Epithelial cell of alveolus of lung (primary cell): ENCODE measurements around the gene RTP1. TPM values are rescaled to one million over a fixed set of nuclear protein-coding genes. Genes with fewer than 3 reads are reported as not detected.

Source experiments
- total RNA-seq: library from RNA; depleted of rRNA; stranded (reverse); fragments of >200 nt; gene quantifications from 2 replicates; pipeline ENCODE4 v1.2.1, GENCODE V29; 2015

RTP1 gene
- not detected in 2 replicates for total RNA-seq

DNA sequence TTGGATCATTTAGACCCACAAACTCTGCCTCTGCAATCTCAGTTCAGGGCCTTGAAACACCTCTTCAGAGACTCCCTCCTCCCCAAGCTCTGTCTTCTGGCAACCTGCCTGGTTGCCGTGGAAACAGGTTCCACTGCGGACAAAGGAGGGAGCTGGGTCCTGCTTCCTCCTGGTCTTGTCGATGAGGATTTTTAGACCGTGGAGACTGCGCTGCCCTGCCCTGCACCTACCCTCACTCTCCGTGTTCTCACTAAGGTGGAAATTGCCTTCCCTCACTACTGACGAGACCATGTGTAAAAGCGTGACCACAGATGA lies at the start of gene RTP1:
Gene RTP1, plus strand, starts transcription at position 152 of the 315 bp plus-strand sequence. Its CDS starts 30 bp downstream, at position 182.

Other genes starting within 250 kb of the RTP1 start
- 16.0 and 44.6 TPM in 2 replicates for gene RPL39L, start 58.0 kb upstream of the RTP1 start, total RNA-seq
- 1.8 and 2.3 TPM in 2 replicates for gene MASP1, start 94.3 kb downstream of the RTP1 start, total RNA-seq
- gene RTP4, start 170.9 kb downstream of the RTP1 start, total RNA-seq = 0.13 TPM in 1 of 2 replicates, not detected in the other